Pancreas (tissue), 10 donors: Measurements from ENCODE around the gene SPTB. TPM values are rescaled to one million over a fixed set of nuclear protein-coding genes. Genes with fewer than 3 reads are reported as not detected.

ENCODE experiments used
- ATAC-seq, 4 donors: fragments of 200-7000 bp; cut with Tn5 transposase; one replicate each; pipeline versions ENCODE4 v1.8.0 to v1.9.1; 2020; ENCODE audit warnings: mild to moderate bottlenecking in 4 of 4, moderate library complexity in 4 of 4
- DNase-seq, 6 donors: peaks; one replicate each; pipeline ENCODE4 v3.0.0-alpha.2; 2020
- FAIRE-seq: peaks from 2 replicates; lab custom pipeline; 2012; peaks lifted over from hg19 to GRCh38; lab: Jason Lieb, UNC
- H3K27ac ChIP-seq, 4 donors: fragments of 200-600 bp; sonication (generic); 1 replicate in 3 of 4; 2 replicates in 1 of 4; pipeline versions ENCODE4 v1.5.0 to v1.8.0; 2020
- H3K27me3 ChIP-seq, 4 donors: fragments of 200-600 bp; one replicate each; pipeline ENCODE4 v1.8.0; 2021
- H3K36me3 ChIP-seq, 3 donors: fragments of 200-600 bp; sonication (generic) in 1 of 3; one replicate each; pipeline versions ENCODE4 v1.5.0 to v1.8.0; 2020 to 2021
- H3K4me1 ChIP-seq, 3 donors: fragments of 200-600 bp; one replicate each; pipeline ENCODE4 v1.8.0; 2021
- H3K4me3 ChIP-seq, 4 donors: fragments of 200-600 bp; sonication (generic) in 2 of 4; one replicate each; pipeline versions ENCODE4 v1.5.0 to v1.8.0; 2020 to 2021
- H3K9me3 ChIP-seq, 4 donors: fragments of 200-600 bp; one replicate each; pipeline ENCODE4 v1.8.0; 2021
- WGBS, 2 donors: extraction: QIAGEN DNeasy Blood & Tissue Kit; methylation state at CpG; one replicate each; pipeline ENCODE4 v1.1.7; 2013; 5-methylcytosine and 5-hydroxymethylcytosine counted together
- intact Hi-C, 3 donors: fragments of 100-400 bp; cut with DNase I; formaldehyde crosslinking; loops; one replicate each; pipeline versions ENCODE4 v1.11.1 to v1.14.2; 2022
- polyA plus RNA-seq, 2 donors: library from polyadenylated mRNA; stranded (reverse); fragments of 200-250 nt; gene quantifications; one replicate each; pipeline ENCODE4 v1.2.3, GENCODE V29; 2013
- total RNA-seq, 6 donors: library from RNA; stranded (reverse); fragmentation: NEBNext Ultra II Directional in 4 of 6; extraction: Animal tissue kit (Norgen Biotek cat#: 25700) in 4 of 6; gene quantifications; one replicate each; pipeline versions ENCODE4 v1.2.1 to v1.2.4, GENCODE V29; 2021 to 2023
- TF ChIP-seq, protein P1 (sequence below), 4 donors: fragments of 200-600 bp; sonication (generic) in 3 of 4; IDR thresholded peaks; one replicate each; pipeline versions ENCODE4 v1.5.0 to v1.8.0; 2021; ENCODE audit warnings: antibody characterized with exemption in 4 of 4
- donor health status: healthy with polysubstance abuse.
- donor health status: DM: no; HTN: no; CAD: no; lungs with moderate emphysema.
- donor health status: DM: no; HTN: no; CAD: no.
- donor health status: control.
- donor health status: control.
- donor health status: Bipolar disorder and iron deficiency.
- donor health status: DM: yes; HTN: yes; CAD: no.
- donor health status: DM: no; HTN: no; CAD: no.
- donor health status: DM: no; HTN: no; CAD: no.
- donor health status: DM: yes; HTN: yes; CAD: no.

Gene SPTB
- total and polyA plus RNA-seq, 8 donors, result 0.73 to 6.5 (median 2.8) TPM

DNA sequence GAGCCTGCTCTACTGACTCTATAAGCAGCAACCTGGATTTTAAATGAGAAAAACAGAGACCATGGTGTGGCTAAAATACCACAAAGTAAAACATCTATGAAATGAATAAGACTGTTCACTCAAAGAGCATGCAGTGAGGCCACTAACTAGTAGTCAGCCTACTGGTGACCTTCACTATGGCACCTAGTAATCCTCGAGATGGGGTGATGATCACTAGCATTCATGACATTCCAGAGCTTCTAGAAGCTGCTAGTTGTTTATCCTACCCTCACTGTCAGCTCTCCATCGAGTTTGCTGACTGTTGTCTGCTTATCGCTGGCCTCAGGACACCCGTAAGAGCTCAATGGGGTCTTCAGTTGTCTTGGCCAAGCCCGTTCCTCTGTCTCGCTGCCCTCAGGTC lies 13.7 kb downstream of the SPTB start:
- no peak overlapping the region for H3K27ac ChIP-seq
- DNase-seq (no peak), ATAC-seq (no peak), FAIRE-seq (no peak)
- H3K9me3 ChIP-seq, result no peaks in the 10 kb centered on the region
- intact Hi-C loops, result no loop called here
- 69 to 79% methylated on average over 6 of the region's 6 CpGs for WGBS, 2 donors
- TF ChIP-seq, protein P1, sequence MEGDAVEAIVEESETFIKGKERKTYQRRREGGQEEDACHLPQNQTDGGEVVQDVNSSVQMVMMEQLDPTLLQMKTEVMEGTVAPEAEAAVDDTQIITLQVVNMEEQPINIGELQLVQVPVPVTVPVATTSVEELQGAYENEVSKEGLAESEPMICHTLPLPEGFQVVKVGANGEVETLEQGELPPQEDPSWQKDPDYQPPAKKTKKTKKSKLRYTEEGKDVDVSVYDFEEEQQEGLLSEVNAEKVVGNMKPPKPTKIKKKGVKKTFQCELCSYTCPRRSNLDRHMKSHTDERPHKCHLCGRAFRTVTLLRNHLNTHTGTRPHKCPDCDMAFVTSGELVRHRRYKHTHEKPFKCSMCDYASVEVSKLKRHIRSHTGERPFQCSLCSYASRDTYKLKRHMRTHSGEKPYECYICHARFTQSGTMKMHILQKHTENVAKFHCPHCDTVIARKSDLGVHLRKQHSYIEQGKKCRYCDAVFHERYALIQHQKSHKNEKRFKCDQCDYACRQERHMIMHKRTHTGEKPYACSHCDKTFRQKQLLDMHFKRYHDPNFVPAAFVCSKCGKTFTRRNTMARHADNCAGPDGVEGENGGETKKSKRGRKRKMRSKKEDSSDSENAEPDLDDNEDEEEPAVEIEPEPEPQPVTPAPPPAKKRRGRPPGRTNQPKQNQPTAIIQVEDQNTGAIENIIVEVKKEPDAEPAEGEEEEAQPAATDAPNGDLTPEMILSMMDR (IDR thresholded peaks at IDR 0.05), result no peak
- no peaks in the 10 kb centered on the region for H3K36me3 ChIP-seq
- H3K27me3 ChIP-seq, result no peaks in the 10 kb centered on the region
- no peaks in the 10 kb centered on the region for H3K4me1 ChIP-seq
- no peak overlapping the region for H3K4me3 ChIP-seq

DNA sequence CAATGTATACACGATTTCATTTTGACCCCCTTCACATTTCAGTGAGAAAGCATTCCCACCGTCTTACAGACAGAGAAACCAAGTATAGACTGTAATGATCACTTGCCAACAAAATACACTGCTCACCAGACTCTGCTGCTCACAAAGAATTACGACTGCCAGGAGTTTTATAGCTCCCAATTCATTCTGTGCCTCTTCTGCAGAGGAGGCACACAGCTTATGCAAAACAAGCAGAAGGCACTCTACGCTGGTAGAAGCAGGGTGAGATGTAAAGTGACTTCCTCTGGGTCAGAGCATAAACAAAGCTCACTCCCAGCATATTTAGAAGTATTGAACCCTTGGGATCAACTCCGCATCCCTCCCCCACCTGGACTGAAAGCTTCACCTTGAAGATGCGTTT lies 14.6 kb downstream of the SPTB start:
- Histone ChIP-seq H3K27me3 (no peaks in the 10 kb centered on the region), H3K27ac (no peak overlapping the region), H3K4me3 (no peak overlapping the region), H3K36me3 (no peaks in the 10 kb centered on the region), H3K9me3 (no peaks in the 10 kb centered on the region), H3K4me1 (no peaks in the 10 kb centered on the region)
- intact Hi-C loops, result no loop called here
- no peak for ATAC-seq
- TF ChIP-seq, protein P1 (IDR thresholded peaks at IDR 0.05), result no peak
- no peak for FAIRE-seq
- 76 to 82% methylated on average over 6 of the region's 6 CpGs for WGBS, 2 donors
- DNase-seq, result no peak

DNA sequence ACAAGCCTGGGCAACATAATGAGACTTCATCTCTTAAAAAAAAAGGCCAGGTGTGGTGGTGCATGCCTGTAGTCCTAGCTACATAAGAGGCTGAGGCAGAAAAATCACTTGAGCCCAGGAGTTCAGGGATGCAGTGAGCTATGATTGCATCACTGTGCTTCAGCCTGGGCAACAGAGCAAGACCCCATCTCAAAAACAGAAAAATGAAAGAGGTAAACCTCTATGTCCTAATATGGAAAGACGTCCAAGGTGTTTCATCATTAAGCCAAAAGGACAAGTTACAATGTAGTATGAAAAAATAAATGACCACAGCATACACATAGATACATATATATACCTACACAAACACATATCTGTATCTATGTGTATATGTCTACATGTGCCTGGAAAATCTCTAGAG lies 15.4 kb downstream of the SPTB start:
- H3K4me3 ChIP-seq, result no peak overlapping the region
- H3K36me3 ChIP-seq, result no peaks in the 10 kb centered on the region
- no peak overlapping the region for H3K27ac ChIP-seq
- FAIRE-seq (no peak), DNase-seq (no peak), ATAC-seq (no peak)
- intact Hi-C loops, result no loop called here
- whole genome bisulfite sequencing, 2 donors, result 75 to 80% methylated on average over 1 of the region's 1 CpG
- TF ChIP-seq, protein P1 (IDR thresholded peaks at IDR 0.05), result no peak
- H3K4me1 ChIP-seq, result no peaks in the 10 kb centered on the region
- H3K27me3 ChIP-seq, result no peaks in the 10 kb centered on the region
- H3K9me3 ChIP-seq, result no peaks in the 10 kb centered on the region

DNA sequence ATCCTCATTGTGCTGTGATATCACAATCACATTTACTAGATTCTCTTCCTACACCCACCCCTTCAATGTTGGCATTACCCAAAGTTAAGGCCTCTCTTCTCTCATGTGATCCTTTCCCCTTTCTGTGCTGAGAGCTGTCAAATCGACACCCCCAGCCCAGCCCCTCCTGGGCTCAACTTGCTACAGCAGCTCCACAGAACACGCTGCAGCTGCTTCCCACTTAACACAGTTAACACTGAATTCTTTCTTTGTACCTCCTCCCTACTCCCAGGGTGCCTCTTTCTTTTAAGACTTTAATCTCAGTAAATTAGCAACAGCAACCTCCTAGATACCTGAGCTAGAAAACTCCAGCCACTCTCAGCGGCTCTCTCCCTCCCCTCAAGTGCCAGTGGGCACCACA lies 17.8 kb downstream of the SPTB start:
- intact Hi-C loops, result no loop called here
- H3K27ac ChIP-seq, result no peak overlapping the region
- H3K4me1 ChIP-seq, result no peaks in the 10 kb centered on the region
- no peaks in the 10 kb centered on the region for H3K9me3 ChIP-seq
- H3K36me3 ChIP-seq, result no peaks in the 10 kb centered on the region
- no peaks in the 10 kb centered on the region for H3K27me3 ChIP-seq
- H3K4me3 ChIP-seq, result no peak overlapping the region
- TF ChIP-seq, protein P1 (IDR thresholded peaks at IDR 0.05), result no peak
- no peak for FAIRE-seq
- 73 to 79% methylated on average over 3 of the region's 3 CpGs for WGBS, 2 donors
- no peak for DNase-seq
- no peak for ATAC-seq

DNA sequence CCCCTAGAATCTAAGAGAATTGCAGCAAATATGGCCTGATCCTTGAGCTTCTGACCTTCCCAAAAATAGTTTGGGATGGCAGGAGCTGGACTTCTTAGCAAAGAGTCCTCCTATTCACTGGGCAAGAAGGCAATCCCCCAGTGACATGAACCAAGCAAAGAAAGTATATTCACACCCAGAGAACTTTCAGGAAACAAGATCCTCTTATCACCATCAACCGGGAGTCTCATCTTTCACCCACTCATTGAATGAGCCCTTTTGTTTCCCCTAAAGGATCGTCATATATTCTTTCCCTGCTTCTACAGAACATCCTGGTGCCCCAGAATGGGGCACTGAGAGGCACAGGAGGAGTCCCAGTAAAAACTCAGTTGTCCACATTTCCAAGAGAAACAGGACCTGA lies 19.7 kb downstream of the SPTB start:
- Histone ChIP-seq H3K36me3 (no peaks in the 10 kb centered on the region), H3K27ac (no peak overlapping the region), H3K27me3 (no peaks in the 10 kb centered on the region), H3K4me3 (no peak overlapping the region), H3K9me3 (no peaks in the 10 kb centered on the region), H3K4me1 (no peaks in the 10 kb centered on the region)
- TF ChIP-seq, protein P1 (IDR thresholded peaks at IDR 0.05), result no peak
- intact Hi-C loops, result no loop called here
- WGBS, 2 donors, result 64 to 77% methylated on average over 2 of the region's 2 CpGs
- no peak for DNase-seq
- FAIRE-seq, result no peak
- ATAC-seq, result no peak
